H1 (cell line): ENCODE data around the gene POC1B. TPM values are rescaled to one million over a fixed set of nuclear protein-coding genes. Genes with fewer than 3 reads are reported as not detected.

ENCODE experiments used
- CTCF ChIA-PET: fragments of 300-600 bp; sonication (Branson Sonifier 250); formaldehyde crosslinking; loops from one replicate; lab custom pipeline; 2021; ENCODE audit not compliant: partially characterized antibody; lab: Charles Lee
- POLR2A ChIA-PET: fragments of 300-600 bp; sonication (Branson Sonifier 250); formaldehyde crosslinking; loops from one replicate; lab custom pipeline; 2021; ENCODE audit warnings: inconsistent platforms; ENCODE audit not compliant: partially characterized antibody; lab: Charles Lee
- DNase-seq, 2 experiments: peaks; one replicate each; pipeline versions ENCODE4 v3.0.0 to v3.0.0-alpha.2; 2010 to 2022; ENCODE audit warnings: low spot score in 2 of 2, low read depth in 1 of 2, mixed read lengths in 1 of 2
- FAIRE-seq: peaks from 2 replicates; lab custom pipeline; 2011; peaks lifted over from hg19 to GRCh38; lab: Jason Lieb, UNC
- H2AFZ ChIP-seq: 2 replicates; pipeline ENCODE4 v1.8.1; 2012; ENCODE audit warnings: low read length, inconsistent platforms
- H2AK5ac ChIP-seq: 2 replicates; pipeline ENCODE4 v1.6.1; 2013; ENCODE audit warnings: low read depth, low read length
- H2BK120ac ChIP-seq: replicated peaks from 2 replicates; pipeline ENCODE3; 2013; ENCODE audit warnings: low read depth, low read length, inconsistent platforms
- H2BK12ac ChIP-seq: 2 replicates; pipeline ENCODE4 v1.6.1; 2013; ENCODE audit warnings: low read depth, low read length
- H2BK15ac ChIP-seq: 2 replicates; pipeline ENCODE4 v1.6.1; 2013; ENCODE audit warnings: low read length
- H2BK20ac ChIP-seq: 2 replicates; pipeline ENCODE4 v1.6.1; 2013; ENCODE audit warnings: low read length
- H2BK5ac ChIP-seq: 2 replicates; pipeline ENCODE4 v1.6.1; 2013; ENCODE audit warnings: low read depth, low read length
- H3K14ac ChIP-seq: 2 replicates; pipeline ENCODE4 v1.6.1; 2013; ENCODE audit warnings: inconsistent platforms; ENCODE audit not compliant: insufficient read length
- H3K18ac ChIP-seq: 2 replicates; pipeline ENCODE4 v1.6.1; 2013; ENCODE audit warnings: low read length; ENCODE audit errors: extremely low read depth
- H3K23ac ChIP-seq: 2 replicates; pipeline ENCODE4 v1.6.1; 2013; ENCODE audit warnings: inconsistent platforms; ENCODE audit not compliant: insufficient read length
- H3K23me2 ChIP-seq: 2 replicates; pipeline ENCODE4 v1.6.1; 2013; ENCODE audit warnings: low read depth, low read length
- H3K27ac ChIP-seq: 2 replicates; pipeline ENCODE4 v1.6.1; 2011; ENCODE audit warnings: low read depth, low read length, inconsistent platforms
- H3K27me3 ChIP-seq, 4 experiments: replicated peaks in 1 of 4; 1 replicate in 1 of 4; 2 replicates in 3 of 4; pipeline versions ENCODE4 v1.6.1 to v1.8.1; 2011 to 2013; ENCODE audit warnings: low read length in 3 of 4, mild to moderate bottlenecking in 3 of 4, inconsistent platforms in 2 of 4, mixed read lengths in 2 of 4, moderate library complexity in 1 of 4; ENCODE audit not compliant: control insufficient read depth in 3 of 4, insufficient read depth in 3 of 4; ENCODE audit errors: extremely low read depth in 1 of 4
- H3K36me3 ChIP-seq, 4 experiments: 2 replicates each; pipeline versions ENCODE4 v1.6.1 to v1.8.1; 2011 to 2013; ENCODE audit warnings: mild to moderate bottlenecking in 4 of 4, low read length in 3 of 4, moderate library complexity in 2 of 4, control low read depth in 1 of 4, inconsistent platforms in 1 of 4; ENCODE audit not compliant: insufficient read depth in 4 of 4, control insufficient read depth in 2 of 4
- H3K4ac ChIP-seq: replicated peaks from 2 replicates; pipeline ENCODE3; 2013; ENCODE audit warnings: low read length, low read depth, mixed read lengths, inconsistent platforms; ENCODE audit not compliant: insufficient read length
- H3K4me1 ChIP-seq, 4 experiments: replicated peaks in 1 of 4; 1 replicate in 1 of 4; 2 replicates in 3 of 4; pipeline versions ENCODE4 v1.6.1 to v1.8.1; 2011 to 2013; ENCODE audit warnings: low read length in 3 of 4, inconsistent platforms in 2 of 4, mixed read lengths in 1 of 4; ENCODE audit not compliant: insufficient read depth in 4 of 4, control insufficient read depth in 3 of 4
- H3K4me2 ChIP-seq, 2 experiments: 2 replicates each; pipeline versions ENCODE4 v1.6.1 to v1.8.1; 2011 to 2013; ENCODE audit warnings: low read depth in 2 of 2, low read length in 2 of 2, control low read depth in 1 of 2, inconsistent platforms in 1 of 2, mild to moderate bottlenecking in 1 of 2; ENCODE audit not compliant: insufficient read depth in 1 of 2
- H3K4me3 ChIP-seq, 4 experiments: fragments of 200-600, 300-600 bp in 1 of 4; sonication (generic), shearing (Covaris generic), sonication (Bioruptor Twin) in 1 of 4; 2 replicates each; pipeline versions ENCODE4 v1.5.1 to v1.8.1; 2011 to 2016; ENCODE audit warnings: low read length in 4 of 4, low read depth in 3 of 4, control low read depth in 2 of 4, inconsistent platforms in 2 of 4, mild to moderate bottlenecking in 2 of 4, mixed read lengths in 1 of 4, moderate library complexity in 1 of 4; ENCODE audit not compliant: insufficient read depth in 2 of 4; ENCODE audit errors: extremely low read depth in 1 of 4
- H3K56ac ChIP-seq: replicated peaks from 2 replicates; pipeline ENCODE3; 2013; ENCODE audit warnings: low read depth, mild to moderate bottlenecking, mixed read lengths, low read length, inconsistent platforms; ENCODE audit not compliant: insufficient read length
- H3K79me1 ChIP-seq: 2 replicates; pipeline ENCODE4 v1.6.1; 2013; ENCODE audit warnings: low read depth, low read length, control low read depth
- H3K79me2 ChIP-seq, 2 experiments: 2 replicates each; pipeline versions ENCODE4 v1.6.1 to v1.8.1; 2012 to 2013; ENCODE audit warnings: low read length in 2 of 2, mild to moderate bottlenecking in 2 of 2, inconsistent platforms in 1 of 2; ENCODE audit not compliant: insufficient read depth in 2 of 2, control insufficient read depth in 1 of 2
- H3K9ac ChIP-seq, 4 experiments: replicated peaks in 1 of 4; 1 replicate in 1 of 4; 2 replicates in 3 of 4; pipeline versions ENCODE4 v1.6.1 to v1.8.1; 2011 to 2013; ENCODE audit warnings: low read depth in 3 of 4, low read length in 3 of 4, control low read depth in 2 of 4, mild to moderate bottlenecking in 2 of 4, moderate library complexity in 2 of 4, inconsistent platforms in 1 of 4; ENCODE audit errors: extremely low read depth in 1 of 4
- H3K9me3 ChIP-seq, 2 experiments: 2 replicates each; pipeline versions ENCODE4 v1.6.1 to v1.8.1; 2012 to 2013; ENCODE audit warnings: mild to moderate bottlenecking in 2 of 2, moderate library complexity in 2 of 2, control low read depth in 1 of 2, inconsistent platforms in 1 of 2, low read depth in 1 of 2, low read length in 1 of 2, mixed read lengths in 1 of 2; ENCODE audit not compliant: insufficient read depth in 2 of 2
- H4K20me1 ChIP-seq, 2 experiments: replicated peaks in 1 of 2; 2 replicates each; pipeline versions ENCODE3 to v1.8.1; 2011 to 2013; ENCODE audit warnings: inconsistent platforms in 2 of 2, low read length in 2 of 2, mild to moderate bottlenecking in 1 of 2; ENCODE audit not compliant: insufficient read depth in 2 of 2, control insufficient read depth in 1 of 2
- H4K5ac ChIP-seq: 2 replicates; pipeline ENCODE4 v1.6.1; 2013; ENCODE audit warnings: low read length, low read depth, mixed read lengths, inconsistent platforms; ENCODE audit not compliant: insufficient read length
- H4K8ac ChIP-seq: 2 replicates; pipeline ENCODE4 v1.8.0; 2013; ENCODE audit warnings: mild to moderate bottlenecking, moderate library complexity, low read length, inconsistent platforms; ENCODE audit not compliant: insufficient read depth; ENCODE audit errors: extremely low read depth
- H4K91ac ChIP-seq: replicated peaks from 2 replicates; pipeline ENCODE3; 2013; ENCODE audit warnings: low read length, mixed read lengths, inconsistent platforms; ENCODE audit not compliant: insufficient read length
- CREB1 ChIP-seq: IDR thresholded peaks from 2 replicates; pipeline ENCODE4 v1.6.1; 2012; ENCODE audit warnings: inconsistent platforms
- KDM1A ChIP-seq: fragments of 200-600, 300-600 bp; sonication (generic); IDR thresholded peaks from 2 replicates; pipeline ENCODE4 v1.7.1; 2016; ENCODE audit warnings: mild to moderate bottlenecking, low read length, borderline replicate concordance
- RFX5 ChIP-seq: IDR thresholded peaks from 2 replicates; pipeline ENCODE4 v1.6.1; 2011; ENCODE audit warnings: low read depth, low read length, improper control_type of control experiment, borderline replicate concordance
- SIX5 ChIP-seq: IDR thresholded peaks from 2 replicates; pipeline ENCODE4 v1.6.1; 2011; ENCODE audit warnings: mild to moderate bottlenecking, low read depth, low read length
- SP2 ChIP-seq: IDR thresholded peaks from 2 replicates; pipeline ENCODE4 v1.6.1; 2012; ENCODE audit warnings: mild to moderate bottlenecking, low read length, inconsistent platforms
- TAF1 ChIP-seq: IDR thresholded peaks from 2 replicates; pipeline ENCODE4 v1.6.1; 2011; ENCODE audit warnings: mild to moderate bottlenecking, low read depth, low read length
- WGBS, 2 experiments: shearing (Covaris generic) in 1 of 2; methylation state at CpG; one replicate each; pipeline versions ENCODE4 v1.1.6 to v1.1.7; 2013 to 2015; ENCODE audit warnings: low lambda C conversion rate in 2 of 2, mixed read lengths in 2 of 2, inconsistent platforms in 1 of 2, low coverage in 1 of 2, missing lambda C conversion rate in 1 of 2; ENCODE audit not compliant: insufficient replicate concordance in 2 of 2, insufficient coverage in 1 of 2, insufficient read length in 1 of 2; ENCODE audit errors: extremely low coverage in 1 of 2, missing lambda C conversion rate in 1 of 2; 5-methylcytosine and 5-hydroxymethylcytosine counted together
- polyA plus RNA-seq, 7 experiments: library from polyadenylated mRNA; depleted of rRNA in 3 of 7; stranded (reverse) in 5 of 7; unstranded in 2 of 7; fragments of >200 nt in 5 of 7; fragments of 200-250 nt in 2 of 7; gene quantifications; 1 replicate in 5 of 7; 2 replicates in 1 of 7; 4 replicates in 1 of 7; pipeline versions ENCODE4 v1.2.1 to v1.2.3, GENCODE V29; 2011 to 2013; ENCODE audit warnings: missing spikeins in 2 of 7, mixed read lengths in 2 of 7
- total RNA-seq: library from RNA; stranded (reverse); fragmentation: NEBNext Ultra II Directional; extraction: Animal tissue kit (Norgen Biotek cat#: 25700); gene quantifications from 2 replicates; pipeline ENCODE4 v1.2.1, GENCODE V29; 2021

Gene POC1B
- total and polyA plus RNA-seq, 2 of the 8 experiments (the other 6 are each of a cell fraction or from before 2014, with no cell fraction given) = 7.5 to 16.3 TPM

DNA sequence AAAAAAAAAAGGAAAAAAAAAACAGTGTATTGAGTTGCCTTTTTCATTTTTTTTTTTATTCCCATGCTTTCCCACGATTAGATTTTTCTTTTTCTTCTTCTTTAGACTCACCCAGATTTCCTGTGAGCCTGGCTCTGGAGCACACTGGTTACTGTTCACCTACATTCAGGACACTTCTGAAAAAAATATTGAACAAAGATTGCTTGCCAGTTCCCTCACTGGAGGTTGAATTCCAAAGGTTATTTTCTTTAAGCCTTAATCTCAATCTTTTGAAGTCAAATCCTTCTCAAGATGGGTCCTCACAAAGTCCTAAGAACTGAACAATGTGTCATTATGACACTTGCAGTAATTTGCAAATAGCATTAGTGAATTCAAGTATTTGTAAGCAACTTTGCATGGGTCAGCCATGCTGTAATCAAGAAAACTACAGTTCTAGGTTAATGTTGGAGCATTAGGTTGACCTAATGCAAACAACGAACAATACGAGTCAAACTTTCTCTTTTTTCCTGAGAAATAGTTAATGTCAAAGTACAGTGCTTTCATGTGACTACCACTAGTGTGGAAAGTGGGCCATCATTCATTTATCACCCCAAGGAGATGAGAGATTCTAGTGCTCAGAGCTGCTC is 124.3 kb downstream of the POC1B start:
- no peak for FAIRE-seq
- POLR2A ChIA-PET = no interaction called here
- TF ChIP-seq TAF1 (no peak), SP2 (no peak), KDM1A (no peak), CREB1 (no peak), SIX5 (no peak), RFX5 (no peak)

More for the DNA sequence above, 124.3 kb downstream of the POC1B start:
- Histone ChIP-seq H3K23ac (no peak overlapping the region), H2BK20ac (no peak overlapping the region), H3K56ac (no peak overlapping the region), H3K14ac (no peak overlapping the region), H3K27me3 (no peaks in the 10 kb centered on the region), H3K9ac (no peak overlapping the region), H2BK120ac (no peak overlapping the region), H3K4me1 (no peaks in the 10 kb centered on the region), H3K79me1 (no peaks in the 10 kb centered on the region), H3K27ac (no peak overlapping the region), H3K23me2 (no peaks in the 10 kb centered on the region), H4K91ac (no peak overlapping the region), H3K36me3 (no peaks in the 10 kb centered on the region), H4K5ac (no peak overlapping the region), H4K8ac (no peak overlapping the region), H3K9me3 (no peaks in the 10 kb centered on the region), H2AFZ (no peak overlapping the region), H2AK5ac (no peak overlapping the region), H2BK5ac (no peak overlapping the region), H2BK12ac (no peak overlapping the region), H4K20me1 (no peaks in the 10 kb centered on the region), H2BK15ac (no peak overlapping the region), H3K4ac (no peak overlapping the region), H3K18ac (no peak overlapping the region), H3K4me2 (no peak overlapping the region), H3K79me2 (no peaks in the 10 kb centered on the region), H3K4me3 (no peak overlapping the region)
- WGBS, 2 experiments = 93% methylated on average over 2 of the region's 3 CpGs; no CpG with 5 or more reads in 1 of the 2 experiments
- DNase-seq = no peak
- CTCF ChIA-PET = no interaction called here
